GM19328 (cell line): ENCODE data around the gene OOSP4A.
"Not testable (repeated sequence)": the region's sequence is repeated elsewhere in the genome, so short reads cannot be mapped to it uniquely, and the experiment has no call there.

ENCODE experiments used
- ATAC-seq: cut with Tn5 transposase; IDR thresholded peaks from one replicate; pipeline ENCODE4 v1.9.1; 2021; ENCODE audit warnings: mild to moderate bottlenecking, moderate library complexity; ENCODE audit not compliant: unreplicated experiment

The OOSP4A gene

GRCh38 chr11:59973097-59973496 is 9.3 kb downstream of the OOSP4A start:
- ATAC-seq: no peak

GRCh38 chr11:59981106-59981770 is 17.4 kb downstream of the OOSP4A start:
- no peak for ATAC-seq

GRCh38 chr11:59982037-59982436 is 18.2 kb downstream of the OOSP4A start:
- ATAC-seq: not testable (repeated sequence)

GRCh38 chr11:59983212-59983611 is 19.4 kb downstream of the OOSP4A start:
- no peak for ATAC-seq

- no peak for ATAC-seq
Observed at GRCh38 chr11:59984368-59984767, 20.5 kb downstream of the OOSP4A start.

GRCh38 chr11:59990421-59990820 is 26.6 kb downstream of the OOSP4A start:
- ATAC-seq: no peak

- no peak for ATAC-seq
Observed at GRCh38 chr11:59992425-59992824, 28.6 kb downstream of the OOSP4A start.

GRCh38 chr11:59997800-59998199 is 34.0 kb downstream of the OOSP4A start:
- no peak for ATAC-seq

- ATAC-seq: no peak
Observed at GRCh38 chr11:59999691-60000090, 35.9 kb downstream of the OOSP4A start.

- no peak for ATAC-seq
Observed at GRCh38 chr11:60003729-60004128, 39.9 kb downstream of the OOSP4A start.

- ATAC-seq: no peak
Observed at GRCh38 chr11:60005360-60005759, 41.5 kb downstream of the OOSP4A start.

- no peak for ATAC-seq
Observed at GRCh38 chr11:60016881-60017280, 53.0 kb downstream of the OOSP4A start, which contains the start of gene OOSP4B. Gene OOSP4B (plus strand): TSS chr11:60017181.

- ATAC-seq: no peak
Observed at GRCh38 chr11:60018058-60018457, 54.2 kb downstream of the OOSP4A start.
